IPS-NIHi7 (cell line): ENCODE measurements around the gene ELMO1.

Experiments used
- DNase-seq: peaks from one replicate; pipeline ENCODE4 v3.0.0; 2012; ENCODE audit warnings: mixed read lengths; ENCODE audit errors: extremely low spot score

The ELMO1 gene

GRCh38 chr7:37275078-37275710 lies 173.5 kb downstream of the ELMO1 start:
- no peak for DNase-seq

DNA sequence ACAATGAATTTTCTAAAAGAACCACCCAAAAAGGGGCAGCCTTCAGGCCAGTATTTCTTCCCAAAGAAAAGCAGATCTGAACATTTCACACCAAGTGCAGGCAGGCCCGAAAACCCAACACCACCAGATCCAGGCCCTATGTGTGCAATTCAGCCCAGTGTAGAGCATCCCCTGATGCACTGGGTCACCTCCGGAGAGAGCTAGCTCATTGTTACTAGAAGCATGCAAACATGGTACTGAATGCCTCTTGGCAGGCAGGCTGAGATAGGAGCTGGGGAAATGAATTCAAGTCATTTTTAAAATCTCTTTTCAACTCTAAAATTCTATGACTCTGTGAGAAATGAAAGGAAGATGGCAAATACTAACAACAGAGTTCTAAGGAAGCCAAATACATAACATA lies 174.8 kb downstream of the ELMO1 start:
- no peak for DNase-seq

DNA sequence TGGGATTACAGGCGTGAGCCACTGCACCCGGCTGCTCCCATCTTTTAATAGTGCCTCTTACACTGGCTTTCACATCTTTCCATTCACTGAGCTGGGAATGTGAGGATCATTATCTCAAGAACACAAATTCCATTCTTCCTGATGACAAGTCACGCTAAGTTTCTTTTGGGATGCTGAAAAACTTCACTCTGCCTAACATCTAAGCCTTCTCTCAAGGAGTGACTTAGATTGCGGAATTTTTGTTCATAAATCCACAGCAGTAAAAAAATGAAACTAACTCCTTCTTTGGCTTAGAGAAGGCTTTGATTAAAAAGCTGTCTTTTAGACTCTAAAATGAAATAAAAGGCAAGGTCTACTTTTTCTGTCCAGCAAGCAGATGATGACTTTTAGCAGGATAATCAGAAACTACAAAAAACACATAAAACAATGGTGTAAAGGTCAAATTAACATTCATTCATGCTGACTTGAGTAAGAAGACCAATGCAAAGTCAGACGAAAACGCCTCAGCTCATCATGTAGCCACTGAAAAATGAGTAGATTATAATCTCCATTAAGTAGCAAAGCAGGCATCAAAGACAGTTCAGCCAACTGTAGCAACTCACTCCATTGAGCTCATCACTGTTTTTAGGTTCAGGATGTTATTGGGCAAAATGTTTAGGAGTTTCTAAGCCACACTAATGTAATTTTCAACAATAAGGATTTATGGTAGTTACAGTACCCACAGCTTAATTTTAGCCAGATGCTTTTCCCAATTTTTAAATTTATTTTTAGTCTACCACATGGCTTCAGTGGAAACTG lies 178.8 kb downstream of the ELMO1 start:
- DNase-seq = no peak

DNA sequence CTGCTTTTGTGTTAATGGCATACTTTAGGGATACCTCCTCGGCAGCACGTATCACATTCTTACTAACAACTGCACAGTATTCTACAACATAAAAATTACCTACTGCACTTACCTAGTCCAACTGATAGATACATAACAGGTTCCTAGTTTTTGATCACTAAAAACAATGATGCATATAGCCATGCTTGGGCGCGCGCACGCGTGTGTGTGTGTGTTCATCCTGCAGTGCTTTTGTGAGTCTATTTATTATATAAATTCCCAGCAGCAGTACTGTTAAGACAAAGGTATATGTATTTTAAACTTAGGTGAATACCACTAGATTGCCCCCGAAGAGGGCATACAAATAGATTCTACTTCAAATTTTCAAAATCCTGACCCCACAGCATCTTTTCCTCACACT lies 181.4 kb downstream of the ELMO1 start:
- DNase-seq = no peak

DNA sequence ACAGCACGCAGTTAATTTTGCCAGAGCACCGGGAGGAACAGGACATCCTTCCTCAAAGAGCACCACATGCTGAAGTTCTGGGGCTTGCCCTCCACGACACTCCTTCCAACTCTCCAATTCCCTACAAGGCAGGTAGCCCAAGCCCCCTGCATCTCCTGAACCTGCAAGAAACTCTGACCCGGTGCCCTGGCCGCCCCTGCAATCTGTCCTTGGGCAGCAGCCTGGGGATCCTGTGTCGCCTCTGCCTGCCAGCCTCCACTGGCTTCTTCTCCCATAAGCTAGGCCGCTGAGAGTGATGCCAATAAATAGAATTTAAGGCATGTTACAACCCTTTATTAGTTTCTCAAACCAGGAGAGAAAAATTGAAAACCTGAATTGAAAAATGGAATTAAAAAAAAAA lies 182.8 kb downstream of the ELMO1 start:
- DNase-seq = no peak

DNA sequence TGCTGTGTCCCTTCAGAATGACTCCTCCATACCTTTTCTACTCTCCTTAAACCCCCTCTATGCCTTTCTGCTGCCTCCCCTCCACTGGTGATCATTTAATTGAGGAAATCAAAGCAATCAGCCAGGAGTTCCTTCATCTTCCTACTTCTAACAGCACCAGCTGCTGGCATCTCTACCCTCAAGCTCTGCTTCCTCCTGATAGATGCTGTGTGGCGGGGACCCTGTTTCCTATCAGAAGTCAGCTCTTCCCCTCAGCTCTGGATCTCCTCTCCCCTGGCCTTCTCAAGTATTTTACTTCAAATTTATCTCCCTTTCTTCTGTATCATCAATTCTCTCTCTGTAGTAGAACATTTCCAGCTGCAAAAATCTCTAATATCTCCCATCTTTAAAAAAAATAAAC lies 183.7 kb downstream of the ELMO1 start:
- DNase-seq = no peak

DNA sequence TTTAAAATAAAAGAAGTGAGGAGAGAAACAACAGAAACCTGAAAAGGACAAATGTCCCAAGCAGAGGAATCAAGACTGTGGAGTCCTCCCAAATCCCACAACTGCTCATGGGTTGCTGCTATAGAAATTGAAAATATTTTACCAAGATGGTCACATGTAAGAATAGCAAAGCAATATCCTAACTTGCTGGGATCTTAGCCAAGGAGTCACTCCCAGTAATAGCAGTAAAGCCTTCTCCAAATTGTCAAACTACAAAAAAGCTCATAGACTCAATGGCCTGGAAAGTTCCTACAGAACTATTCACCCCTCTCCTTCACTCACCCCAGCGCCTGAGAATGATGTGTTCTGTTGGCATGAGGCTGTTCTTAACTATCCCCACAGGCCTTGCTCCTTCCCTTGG lies 186.5 kb downstream of the ELMO1 start:
- DNase-seq = no peak

- no peak for DNase-seq
Observed at GRCh38 chr7:37259319-37259821, 189.3 kb downstream of the ELMO1 start.

GRCh38 chr7:37256631-37257030 lies 192.0 kb downstream of the ELMO1 start:
- no peak for DNase-seq

- DNase-seq = no peak
Observed at GRCh38 chr7:37255327-37255944, 193.2 kb downstream of the ELMO1 start.

DNA sequence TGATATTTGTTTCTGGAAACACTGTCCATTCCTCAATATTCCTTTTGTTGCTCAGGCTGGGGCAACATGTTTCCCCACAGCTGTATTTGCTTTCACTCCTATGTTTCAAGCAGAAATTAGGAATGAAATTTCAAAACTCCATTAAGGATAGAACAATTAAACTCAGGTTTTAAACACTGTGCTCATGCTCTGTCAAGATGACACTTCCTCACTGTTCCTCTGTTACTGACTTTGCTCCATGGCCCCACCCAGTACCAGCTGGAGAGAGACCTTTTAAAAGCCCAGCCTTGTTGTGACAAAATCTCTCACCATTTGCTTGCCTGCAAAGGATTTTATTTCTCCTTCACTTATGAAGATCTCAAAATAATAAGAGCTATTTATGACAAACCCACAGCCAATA lies 197.4 kb downstream of the ELMO1 start:
- no peak for DNase-seq

DNA sequence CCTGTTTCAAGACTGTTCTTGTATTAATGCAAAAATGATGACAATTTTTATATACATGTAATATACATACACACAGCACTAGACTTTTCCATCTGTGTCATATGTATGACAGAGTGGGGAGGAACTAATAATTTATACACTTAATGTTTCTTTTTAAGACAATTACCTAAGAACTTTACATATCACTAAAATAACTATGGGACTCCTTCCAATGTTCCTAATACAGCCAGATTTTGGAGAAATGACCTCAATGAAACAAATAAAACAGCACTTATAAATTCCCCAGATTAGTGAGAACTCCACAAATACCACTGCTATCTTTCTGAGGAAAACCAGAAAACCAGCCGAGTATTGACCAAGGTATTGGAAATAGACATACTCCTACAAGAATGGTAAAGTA lies 199.4 kb downstream of the ELMO1 start:
- no peak for DNase-seq

DNA sequence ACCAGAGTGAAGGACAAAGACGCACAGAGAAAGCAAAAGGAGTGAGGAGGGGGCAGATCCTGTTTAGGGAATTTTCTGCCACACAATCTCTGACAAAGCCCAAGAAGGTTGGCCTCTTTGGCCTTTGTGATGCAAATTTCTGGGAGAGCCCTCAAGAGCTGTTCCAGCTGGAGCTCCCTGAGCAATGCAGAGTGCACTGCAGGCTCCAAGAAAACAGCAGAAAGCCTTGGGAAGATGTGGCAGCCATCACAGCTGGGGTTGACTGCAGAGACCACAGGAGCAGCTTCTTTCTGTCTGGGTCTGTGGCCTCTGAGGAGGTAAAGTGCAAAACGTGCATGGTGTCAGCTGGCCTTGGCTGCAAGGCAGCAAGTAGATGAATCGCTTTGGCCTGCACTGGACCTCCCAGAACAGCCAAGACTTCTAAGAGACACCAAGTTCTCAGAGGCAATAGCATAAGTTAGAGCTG lies 200.2 kb downstream of the ELMO1 start:
- peak; percentile 78 for DNase-seq

GRCh38 chr7:37247861-37248260 lies 200.8 kb downstream of the ELMO1 start:
- DNase-seq = peak; percentile 64

GRCh38 chr7:37245590-37245989 lies 203.1 kb downstream of the ELMO1 start:
- DNase-seq = no peak

GRCh38 chr7:37236906-37237305 lies 211.8 kb downstream of the ELMO1 start:
- DNase-seq = no peak

- no peak for DNase-seq
Observed at GRCh38 chr7:37235813-37236212, 212.9 kb downstream of the ELMO1 start.

DNA sequence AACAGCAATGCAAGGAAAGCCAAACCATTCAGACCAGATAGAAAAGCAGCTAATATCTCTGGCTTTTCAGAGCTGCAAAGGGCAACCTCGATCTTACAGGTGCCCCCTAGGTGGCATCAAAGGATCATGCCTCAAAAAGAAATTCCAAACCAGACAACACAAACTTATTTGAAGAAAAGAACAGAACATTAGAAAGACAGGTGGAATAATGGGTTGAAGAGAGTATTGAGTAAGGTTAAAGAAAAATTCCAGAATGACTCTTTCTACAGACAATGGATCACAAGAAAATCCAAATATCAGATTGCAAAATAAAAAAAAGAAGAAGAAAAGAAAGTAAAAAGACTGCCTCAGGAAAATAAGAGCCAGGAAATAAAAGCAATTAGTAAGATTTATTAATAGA lies 213.7 kb downstream of the ELMO1 start:
- DNase-seq = peak; percentile 49

DNA sequence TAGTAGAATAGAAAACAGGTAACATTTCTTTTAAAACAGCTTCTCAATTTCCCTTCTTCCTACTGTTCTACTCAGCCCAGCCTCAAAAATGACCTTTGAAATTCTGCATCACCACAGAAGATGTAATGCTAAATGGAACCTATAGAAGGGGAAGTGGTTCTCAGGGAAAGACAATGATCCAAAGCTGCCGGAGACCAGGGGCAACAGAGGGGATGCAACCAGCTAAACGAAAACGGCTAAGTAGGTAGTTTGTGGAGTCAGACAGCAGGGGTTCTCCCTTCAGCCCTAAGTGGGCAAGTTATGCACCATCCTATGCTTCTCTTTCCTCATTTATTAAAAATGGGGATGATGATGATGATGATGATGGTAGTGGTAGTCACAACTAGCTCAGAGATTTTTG lies 214.3 kb downstream of the ELMO1 start:
- DNase-seq = no peak

DNA sequence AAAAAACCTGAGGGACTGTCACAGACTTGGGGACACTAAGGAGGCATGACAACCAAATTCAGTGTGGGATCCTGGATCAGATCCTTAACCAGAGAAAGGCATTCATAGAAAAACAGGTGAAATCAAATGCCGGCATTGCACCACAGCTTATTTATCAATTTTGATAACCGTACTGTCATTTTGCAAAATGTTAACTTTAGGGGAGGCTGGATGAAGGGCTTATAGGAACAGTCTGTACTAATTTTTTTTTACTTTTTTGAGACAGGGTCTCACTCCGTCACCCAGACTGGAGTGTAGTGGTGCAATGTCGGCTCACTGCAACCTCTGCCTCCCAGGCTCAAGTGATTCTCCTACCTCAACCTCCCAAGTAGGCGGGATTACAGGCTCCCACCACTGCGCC lies 217.1 kb downstream of the ELMO1 start:
- no peak for DNase-seq

- DNase-seq = peak; percentile 24
Observed at GRCh38 chr7:37230221-37230620, 218.4 kb downstream of the ELMO1 start.

GRCh38 chr7:37229381-37229780 lies 219.3 kb downstream of the ELMO1 start:
- DNase-seq = no peak
